ENCODE data around the gene NLRP7.
"Not testable (repeated sequence)": the region's sequence is repeated elsewhere in the genome, so short reads cannot be mapped to it uniquely, and the experiment has no call there.

Gene NLRP7

GRCh38 chr19:54919646-54920563, 27.4 kb downstream of the NLRP7 start:
- DNase-seq: not testable (repeated sequence)

- DNase-seq: no peak
Measured at GRCh38 chr19:54918499-54918898, 28.8 kb downstream of the NLRP7 start.

DNA sequence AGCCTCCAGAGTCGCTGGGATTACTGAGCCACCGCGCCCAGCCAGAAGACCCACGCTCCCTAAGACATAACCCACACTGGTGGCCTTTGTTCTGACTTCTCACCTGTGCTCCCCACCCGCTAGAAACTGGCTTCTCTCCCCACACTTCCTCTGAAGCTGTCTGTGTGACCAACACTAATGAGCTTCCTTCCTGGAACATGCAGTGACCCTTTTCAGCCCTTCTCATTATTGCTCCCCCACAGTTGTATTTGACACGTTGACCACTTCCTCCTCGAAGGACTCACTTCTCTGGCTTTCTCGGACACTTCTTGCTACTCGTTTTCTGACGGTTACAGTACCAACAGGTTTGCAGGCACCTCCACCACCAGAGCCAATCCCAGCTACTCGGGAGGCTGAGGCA, 30.5 kb downstream of the NLRP7 start:
- no peak for DNase-seq

DNA sequence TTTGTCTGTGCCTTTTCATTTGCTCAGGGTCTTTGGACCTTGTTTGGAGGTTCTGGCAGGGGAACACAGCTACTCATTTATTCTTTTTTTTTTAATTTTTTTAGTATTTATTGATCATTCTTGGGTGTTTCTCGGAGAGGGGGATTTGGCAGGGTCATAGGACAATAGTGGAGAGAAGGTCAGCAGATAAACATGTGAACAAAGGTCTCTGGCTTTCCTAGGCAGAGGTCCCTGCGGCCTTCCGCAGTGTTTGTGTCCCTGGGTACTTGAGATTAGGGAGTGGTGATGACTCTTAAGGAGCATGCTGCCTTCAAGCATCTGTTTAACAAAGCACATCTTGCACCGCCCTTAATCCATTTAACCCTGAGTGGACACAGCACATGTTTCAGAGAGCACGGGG, 39.4 kb downstream of the NLRP7 start:
- not testable (repeated sequence) for DNase-seq

DNA sequence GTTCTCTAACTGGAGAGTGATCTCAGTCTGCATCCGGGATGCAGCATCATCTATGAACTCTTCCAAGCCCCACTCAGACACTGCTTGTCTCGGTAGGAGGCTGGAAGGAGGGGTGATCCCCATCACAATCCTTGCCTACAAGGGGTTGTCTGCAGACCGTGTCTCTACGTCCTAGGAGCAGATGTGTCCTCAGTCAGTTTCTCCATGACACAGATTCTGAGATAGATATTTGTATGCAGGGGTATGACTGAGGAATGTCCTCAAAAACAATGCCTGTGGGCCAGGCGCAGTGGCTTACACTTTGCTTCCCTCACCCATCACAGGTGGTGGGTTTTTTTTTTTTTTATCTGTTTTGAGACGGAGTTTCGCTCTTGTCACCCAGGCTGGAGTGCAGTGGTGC, 40.5 kb downstream of the NLRP7 start:
- no peak for DNase-seq

GRCh38 chr19:54905803-54906511, 41.4 kb downstream of the NLRP7 start, which contains the start of gene NCR1:
Gene NCR1, plus strand, starts transcription at chr19:54906148. Its CDS starts 40 bp downstream, at chr19:54906188.
- DNase-seq: no peak

DNA sequence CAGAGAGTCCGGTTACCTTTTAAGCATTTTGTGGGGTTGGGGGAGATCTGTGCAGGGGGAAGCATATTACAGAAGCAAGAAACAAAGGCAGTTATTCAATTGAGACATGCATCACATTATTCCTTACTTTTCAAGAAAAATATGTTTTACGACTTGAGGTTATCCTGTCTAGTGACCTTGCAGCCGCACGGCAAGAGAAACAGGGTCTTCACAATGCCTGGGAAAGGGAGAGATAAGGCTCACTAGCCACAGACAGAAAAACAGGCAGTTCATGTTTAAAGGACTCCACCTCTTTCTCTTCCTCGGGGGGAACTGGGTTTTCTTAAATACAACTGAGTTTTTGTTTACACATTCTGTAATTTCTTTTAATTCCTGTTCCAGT, 41.9 kb downstream of the NLRP7 start:
- no peak for DNase-seq

- not testable (repeated sequence) for DNase-seq
Measured at GRCh38 chr19:54904261-54904660, 43.1 kb downstream of the NLRP7 start.

DNA sequence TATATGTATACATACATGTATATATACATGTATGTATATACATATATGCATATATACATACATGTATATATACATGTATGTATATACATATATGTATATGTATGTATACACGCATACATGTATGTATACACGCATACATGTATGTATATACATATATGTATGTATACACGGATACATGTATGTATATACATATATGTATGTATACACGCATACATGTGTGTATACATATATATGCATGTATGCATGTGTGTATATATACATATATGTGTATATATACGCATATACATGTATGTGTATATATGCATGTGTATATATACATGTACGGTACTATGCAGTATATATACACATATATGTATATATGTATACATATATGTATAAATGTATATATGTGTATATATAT, 44.0 kb downstream of the NLRP7 start:
- DNase-seq: no peak

DNA sequence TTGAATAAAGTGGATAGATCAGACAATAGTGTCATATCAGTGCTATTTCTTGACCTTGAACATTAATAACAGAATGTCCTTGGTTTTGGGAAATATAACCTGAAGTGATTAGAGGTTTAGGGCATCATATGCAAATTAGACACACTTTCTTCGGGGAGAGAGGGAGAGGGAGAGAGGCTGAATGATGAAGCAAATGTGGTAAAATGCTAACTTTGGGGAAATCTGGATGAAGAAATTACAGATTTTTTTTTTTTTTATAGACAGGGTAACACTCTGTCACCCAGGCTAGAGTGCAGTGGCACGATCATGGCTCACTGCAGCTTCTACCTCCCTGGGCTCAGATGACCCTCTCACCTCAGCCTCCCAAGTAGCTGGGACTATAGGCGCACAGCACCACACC, 45.3 kb downstream of the NLRP7 start:
- no peak for DNase-seq

DNA sequence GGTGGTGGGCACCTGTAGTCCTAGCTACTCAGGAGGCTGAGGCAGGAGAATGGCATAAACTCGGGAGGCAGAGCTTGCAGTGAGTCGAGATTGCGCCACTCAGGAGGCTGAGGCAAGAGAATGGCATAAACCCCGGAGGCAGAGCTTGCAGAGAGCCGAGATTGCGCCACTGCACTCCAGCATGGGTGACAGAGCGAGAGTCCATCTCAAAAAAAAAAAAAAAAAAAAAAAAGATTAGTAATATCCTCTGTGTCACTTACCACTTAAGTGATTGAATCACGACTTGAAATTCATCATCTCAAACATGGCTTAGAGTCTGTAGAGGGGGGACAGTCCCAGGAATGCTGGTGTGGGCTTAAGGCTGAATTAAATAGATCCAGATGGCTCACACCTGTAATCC, 46.2 kb downstream of the NLRP7 start:
- not testable (repeated sequence) for DNase-seq

GRCh38 chr19:54899646-54900045, 47.7 kb downstream of the NLRP7 start:
- not testable (repeated sequence) for DNase-seq

DNA sequence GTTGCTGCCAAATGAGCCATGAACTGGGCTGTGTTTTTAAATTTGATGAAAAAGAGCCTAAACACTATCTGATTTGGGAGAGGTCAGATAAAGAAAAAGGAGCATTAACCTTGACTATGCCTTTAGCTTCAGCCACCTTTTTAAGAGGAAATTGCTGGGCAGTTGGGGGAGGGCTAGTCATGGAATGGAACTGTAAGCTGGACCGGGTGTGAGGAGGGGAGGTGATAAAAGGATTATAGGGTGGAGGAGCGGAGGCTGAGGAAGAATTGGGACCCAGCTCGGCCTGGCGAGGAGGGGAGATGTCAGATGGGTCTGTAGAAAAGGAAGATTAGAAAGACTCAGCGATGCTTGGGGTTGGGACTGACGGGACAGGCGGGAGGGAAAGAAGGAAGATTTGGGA, 48.6 kb downstream of the NLRP7 start:
- DNase-seq: not testable (repeated sequence)

- DNase-seq: no peak
Measured at GRCh38 chr19:54896036-54896435, 51.3 kb downstream of the NLRP7 start.

- DNase-seq: not testable (repeated sequence)
Measured at GRCh38 chr19:54894106-54894505, 53.2 kb downstream of the NLRP7 start.

GRCh38 chr19:54893406-54893805, 53.9 kb downstream of the NLRP7 start:
- no peak for DNase-seq

DNA sequence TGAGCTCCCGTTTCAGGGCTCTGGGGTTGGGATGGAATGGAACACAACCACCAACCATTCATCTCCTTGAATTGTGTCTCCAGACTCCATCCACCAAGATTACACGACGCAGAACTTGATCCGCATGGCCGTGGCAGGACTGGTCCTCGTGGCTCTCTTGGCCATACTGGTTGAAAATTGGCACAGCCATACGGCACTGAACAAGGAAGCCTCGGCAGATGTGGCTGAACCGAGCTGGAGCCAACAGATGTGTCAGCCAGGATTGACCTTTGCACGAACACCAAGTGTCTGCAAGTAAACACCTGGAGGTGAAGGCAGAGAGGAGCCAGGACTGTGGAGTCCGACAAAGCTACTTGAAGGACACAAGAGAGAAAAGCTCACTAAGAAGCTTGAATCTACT, 57.8 kb downstream of the NLRP7 start:
- DNase-seq: no peak

DNA sequence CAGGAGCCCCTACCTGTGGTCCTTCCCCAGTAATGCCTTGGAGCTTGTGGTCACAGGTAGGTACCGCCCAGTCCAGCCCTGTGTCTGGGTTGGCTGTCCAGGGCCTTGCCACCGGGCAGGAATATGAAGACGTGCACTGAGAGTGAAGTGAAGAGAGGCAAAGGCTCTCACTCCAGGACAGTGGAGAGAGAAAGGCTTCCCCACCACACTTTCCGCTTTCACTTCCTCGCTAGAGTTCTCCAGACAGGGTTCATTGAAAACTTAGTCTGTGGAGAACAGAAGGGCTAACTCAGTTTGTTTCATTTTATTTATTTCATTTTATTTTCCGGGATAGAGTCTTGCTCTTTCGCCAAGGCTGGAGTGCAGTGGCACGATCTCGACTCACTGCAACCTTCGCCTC, 59.1 kb downstream of the NLRP7 start:
- DNase-seq: no peak

- no peak for DNase-seq
Measured at GRCh38 chr19:54883228-54883627, 64.1 kb downstream of the NLRP7 start.

- no peak for DNase-seq
Measured at GRCh38 chr19:54882758-54883157, 64.6 kb downstream of the NLRP7 start.

DNA sequence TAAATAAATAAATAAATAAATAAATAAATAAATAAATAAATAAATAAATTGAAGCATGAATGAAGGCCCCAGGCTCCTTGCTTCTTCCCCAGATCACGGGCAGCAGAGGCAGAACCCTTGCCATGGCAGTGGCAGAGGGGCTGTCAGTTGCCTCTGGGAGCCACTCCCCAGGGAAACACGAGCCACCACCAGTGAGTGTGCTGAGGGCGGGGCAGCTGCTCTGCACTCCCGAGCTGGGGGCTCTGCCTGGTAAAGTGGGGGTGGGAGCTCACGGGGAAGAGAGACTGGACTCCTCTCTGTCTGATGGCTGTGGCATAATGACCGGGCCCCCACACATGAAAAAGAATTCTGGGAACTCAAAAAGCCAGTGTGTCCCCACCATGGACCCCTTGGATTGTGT, 65.4 kb downstream of the NLRP7 start:
- DNase-seq: no peak

DNA sequence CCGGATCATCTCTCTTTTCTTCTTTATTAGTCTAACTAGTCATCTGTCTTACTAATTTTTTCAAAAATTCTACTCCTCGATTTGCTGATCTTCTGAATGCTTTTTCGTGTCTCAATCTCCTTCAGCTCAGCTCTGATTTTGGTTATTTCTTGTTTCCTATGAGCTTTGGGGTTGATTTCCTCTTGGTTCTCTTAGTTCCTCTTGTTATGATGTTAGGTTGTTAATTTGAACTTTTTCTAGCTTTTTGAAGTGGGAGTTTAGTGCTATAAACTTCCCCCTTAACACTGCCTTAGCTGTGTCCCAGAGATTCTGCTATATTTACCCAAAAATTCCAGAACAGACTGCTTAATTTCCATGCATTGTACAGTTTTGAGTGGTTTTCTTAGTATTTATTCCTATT, 69.9 kb downstream of the NLRP7 start:
- no peak for DNase-seq

DNA sequence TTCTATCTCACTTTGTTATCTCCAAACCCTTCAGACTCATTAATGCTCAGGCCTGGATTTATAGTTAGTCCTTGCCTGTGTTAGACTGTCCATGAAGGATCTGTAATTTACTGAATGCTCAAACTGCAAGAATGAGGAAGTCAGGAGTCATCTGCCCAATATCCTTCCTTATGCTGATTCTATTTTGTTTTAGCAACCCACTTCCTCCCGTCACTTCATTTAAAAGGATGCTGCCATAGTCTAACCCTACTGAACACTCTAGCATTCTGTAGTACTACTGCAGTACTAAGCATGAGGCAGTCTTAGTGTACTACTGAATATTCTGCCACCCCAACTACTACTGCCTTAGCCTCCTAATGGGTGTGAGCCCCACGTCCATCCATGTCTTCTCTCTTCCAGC, 71.8 kb downstream of the NLRP7 start:
- no peak for DNase-seq

GRCh38 chr19:54873990-54874389, 73.3 kb downstream of the NLRP7 start, which contains the start of gene FCAR:
Gene FCAR, plus strand, starts transcription at chr19:54874235. Its CDS starts 55 bp downstream, at chr19:54874290.
- no peak for DNase-seq

Data from NCI-H2029 (cell line).